HG03520 (cell line): ENCODE data around the gene SORBS2.

ENCODE experiments used
- ATAC-seq: cut with Tn5 transposase; IDR thresholded peaks from one replicate; pipeline ENCODE4 v1.9.1; 2021; ENCODE audit warnings: mild to moderate bottlenecking, moderate library complexity; ENCODE audit not compliant: unreplicated experiment

The SORBS2 gene

DNA sequence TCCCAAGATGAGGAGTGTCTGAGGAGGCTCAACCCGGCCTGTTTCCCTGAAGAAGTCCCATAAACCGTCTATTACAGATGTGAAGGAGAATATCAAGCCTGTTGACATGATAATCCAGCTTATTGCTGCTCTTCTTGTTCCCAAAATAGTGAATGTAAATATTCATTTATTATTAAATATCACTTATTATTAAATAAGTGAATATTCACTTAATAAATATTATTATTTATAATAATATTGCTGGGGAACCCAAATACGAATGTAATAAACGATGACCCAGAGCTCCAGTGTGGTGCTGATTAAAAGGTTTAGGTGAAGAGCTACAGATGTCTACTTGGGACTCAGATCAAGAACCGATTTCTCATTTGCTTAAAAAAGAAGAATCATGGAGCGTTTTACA, 23.8 kb upstream of the SORBS2 start:
- ATAC-seq = no peak

DNA sequence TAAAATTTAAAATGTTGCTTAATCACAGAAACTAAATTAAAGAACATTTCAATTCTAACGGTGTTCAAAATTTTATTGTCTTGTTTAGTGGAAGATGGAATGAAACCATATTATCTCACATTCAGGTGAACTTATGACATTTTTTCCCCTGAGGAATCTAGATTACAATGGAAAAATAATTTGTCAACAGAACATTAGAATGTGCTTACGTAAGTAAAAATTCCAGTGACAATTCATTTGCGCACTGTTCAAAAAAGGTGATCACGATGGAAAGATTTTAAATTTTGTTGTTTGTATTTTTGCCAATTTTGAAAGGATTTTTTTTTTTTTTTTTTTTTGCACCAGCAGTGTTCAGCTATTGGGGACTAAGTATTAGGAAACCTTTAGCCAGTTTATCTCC, 23.3 kb upstream of the SORBS2 start:
- ATAC-seq = no peak

DNA sequence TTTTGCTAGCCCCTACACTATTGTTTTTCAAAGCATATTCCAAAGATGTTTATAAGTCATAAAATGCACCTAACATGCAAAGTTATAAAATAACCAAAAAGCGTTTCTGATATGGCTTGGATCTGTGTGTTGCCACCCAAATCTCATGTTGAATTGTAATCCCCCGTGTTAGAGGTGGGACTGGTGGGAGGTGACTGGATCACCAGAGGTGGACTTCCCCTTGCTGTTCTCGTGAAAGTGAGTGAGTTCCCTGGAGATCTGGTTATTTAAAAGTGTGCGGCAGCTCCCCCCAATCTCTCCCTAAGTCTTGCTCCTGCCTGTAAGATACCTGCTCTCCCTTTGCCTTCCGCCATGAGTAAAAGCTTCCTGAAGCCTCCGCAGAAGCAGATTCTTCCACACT, 22.8 kb upstream of the SORBS2 start:
- ATAC-seq = no peak

DNA sequence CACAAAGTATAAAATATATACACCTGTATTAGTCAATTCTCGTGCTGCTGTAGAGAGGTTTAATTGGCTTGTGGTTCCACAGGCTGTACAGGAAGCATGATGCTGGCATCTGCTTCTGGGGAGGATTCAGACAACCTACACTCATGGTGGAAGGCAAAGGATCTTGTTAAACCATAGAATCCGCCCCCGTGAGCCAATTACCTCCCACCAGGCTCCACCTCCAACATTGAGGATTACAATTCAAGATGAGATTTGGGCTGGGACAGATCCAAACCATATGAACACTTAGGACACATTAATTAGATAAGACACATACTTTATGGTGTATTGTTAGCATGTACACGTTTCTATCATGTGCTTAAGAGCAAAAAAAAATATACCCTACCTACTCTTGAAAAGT, 22.1 kb upstream of the SORBS2 start:
- ATAC-seq = no peak

DNA sequence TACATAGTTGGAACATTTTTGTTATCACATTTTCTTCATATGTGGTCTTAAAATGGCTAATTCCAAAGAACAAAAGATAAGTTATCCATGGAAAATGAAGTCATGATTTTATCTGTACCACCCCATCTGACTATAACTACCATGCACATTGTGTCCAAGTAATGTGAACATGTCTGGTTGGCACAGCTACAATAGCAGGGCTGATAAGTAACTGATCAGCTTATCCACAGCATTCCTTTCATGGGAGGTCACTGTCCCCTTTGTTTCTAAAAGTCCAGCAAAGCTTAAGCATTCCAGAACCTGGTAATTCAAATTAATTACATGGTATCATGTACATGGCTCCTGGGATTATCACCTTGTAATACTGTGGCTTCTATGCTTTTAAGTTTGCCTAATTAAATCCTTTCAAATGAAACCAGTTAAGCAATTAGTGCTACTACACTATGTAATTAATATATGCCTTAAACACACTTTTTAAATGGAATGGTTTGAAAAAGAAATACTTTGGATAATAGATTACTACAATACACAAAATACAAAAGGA, 21.1 kb upstream of the SORBS2 start:
- no peak for ATAC-seq

DNA sequence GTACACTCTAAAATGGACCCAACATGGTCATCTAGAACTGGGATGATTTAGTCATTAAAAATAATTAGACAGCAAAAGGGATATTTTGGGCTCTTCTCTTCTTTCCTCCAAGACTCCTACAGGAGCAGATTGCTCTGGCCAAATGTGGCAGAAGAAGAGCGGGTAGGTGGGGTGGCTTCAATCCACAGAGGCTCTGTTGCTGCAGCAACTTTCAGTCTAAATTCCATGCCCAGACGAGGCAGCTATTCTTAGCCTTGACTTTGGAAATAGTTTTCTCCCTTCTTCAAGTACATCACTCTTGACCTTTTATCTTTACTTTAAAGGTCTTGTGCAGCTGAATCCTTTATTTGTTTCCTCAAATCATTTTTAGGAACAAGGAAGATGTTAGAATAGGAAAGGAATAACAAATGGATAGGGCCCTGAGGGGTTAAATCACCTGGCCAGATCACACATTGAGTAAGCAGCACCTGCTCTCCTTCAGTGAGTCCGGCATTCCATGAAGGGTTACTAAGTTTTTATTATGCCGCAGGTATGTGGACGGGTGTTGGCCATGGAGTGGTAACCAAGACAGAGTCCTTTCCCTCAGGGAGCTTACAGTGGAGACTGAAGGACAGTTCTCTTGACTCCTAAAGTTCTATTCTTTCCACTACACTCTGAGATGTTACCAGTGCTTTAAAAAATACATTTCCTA, 19.3 kb upstream of the SORBS2 start:
- ATAC-seq = no peak

DNA sequence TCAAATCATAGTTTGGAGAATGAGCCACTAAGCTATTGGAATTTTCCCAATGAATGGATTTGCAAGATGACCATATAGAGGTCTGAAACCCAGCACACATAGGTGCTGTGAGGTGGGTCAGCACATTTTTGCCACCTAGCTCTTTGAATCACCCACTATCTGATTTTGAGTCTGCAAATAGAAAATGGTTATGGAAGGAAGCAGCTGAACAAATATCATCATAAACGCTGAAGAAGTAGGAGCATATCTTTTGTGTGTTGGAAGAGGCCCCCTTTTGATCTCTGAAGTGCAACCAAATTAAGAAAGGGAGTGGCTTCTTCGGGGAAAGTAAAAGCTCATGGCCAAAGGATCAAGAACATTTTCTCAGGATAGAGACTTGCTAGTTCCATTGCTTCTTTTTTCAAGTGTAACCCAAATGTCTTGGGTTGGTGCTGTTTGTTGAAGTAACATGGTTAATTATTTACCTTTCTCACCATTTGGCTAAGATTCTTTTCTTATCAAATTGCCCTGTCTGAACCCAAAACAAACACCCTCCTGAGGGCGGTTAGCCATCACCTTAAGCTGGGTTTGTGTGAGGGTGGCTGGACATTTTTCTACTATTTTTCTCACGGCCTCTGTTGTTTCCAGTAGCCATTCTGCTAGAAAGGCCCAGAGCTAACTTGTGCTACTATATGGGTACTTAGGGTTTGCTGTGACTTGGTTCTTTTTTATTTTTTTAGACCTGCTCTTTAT, 18.4 kb upstream of the SORBS2 start:
- no peak for ATAC-seq

DNA sequence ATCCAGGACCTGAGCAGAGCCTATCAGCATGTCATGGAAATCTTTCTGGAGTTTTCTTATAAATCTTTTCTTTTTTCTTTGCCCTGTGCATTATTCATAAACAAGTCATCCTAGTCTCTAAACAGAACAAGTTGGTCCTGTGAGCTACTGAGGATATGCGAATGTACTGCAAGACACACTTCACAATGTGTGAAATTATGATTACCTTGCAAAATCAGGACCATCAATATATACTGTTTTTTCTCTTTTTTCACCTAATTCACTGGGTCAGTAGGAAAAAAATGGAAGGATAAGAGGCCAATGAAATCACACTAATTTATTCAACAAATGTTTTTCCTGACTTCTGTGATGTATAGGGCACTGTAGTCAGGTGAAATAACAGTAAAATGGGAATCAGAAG, 14.4 kb upstream of the SORBS2 start:
- ATAC-seq = no peak

DNA sequence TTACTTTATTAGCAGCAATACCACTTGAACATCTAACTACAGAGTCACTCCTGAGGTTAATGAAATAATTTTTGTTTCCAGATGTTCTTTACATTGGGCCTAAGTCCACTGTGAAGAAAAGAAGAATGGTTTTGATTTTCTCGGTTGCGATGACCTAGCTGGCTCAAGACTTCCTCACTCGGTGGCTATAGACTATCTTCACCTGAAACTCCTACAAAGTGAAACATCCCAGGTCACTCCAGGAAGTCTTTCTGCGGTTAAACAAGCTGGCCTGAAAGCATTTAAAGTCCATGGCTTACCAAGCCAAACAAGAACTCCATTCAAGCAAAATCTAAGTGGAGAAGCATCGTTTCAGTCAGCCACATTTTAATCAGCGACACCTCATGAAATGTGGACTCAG, 13.7 kb upstream of the SORBS2 start:
- ATAC-seq = no peak

DNA sequence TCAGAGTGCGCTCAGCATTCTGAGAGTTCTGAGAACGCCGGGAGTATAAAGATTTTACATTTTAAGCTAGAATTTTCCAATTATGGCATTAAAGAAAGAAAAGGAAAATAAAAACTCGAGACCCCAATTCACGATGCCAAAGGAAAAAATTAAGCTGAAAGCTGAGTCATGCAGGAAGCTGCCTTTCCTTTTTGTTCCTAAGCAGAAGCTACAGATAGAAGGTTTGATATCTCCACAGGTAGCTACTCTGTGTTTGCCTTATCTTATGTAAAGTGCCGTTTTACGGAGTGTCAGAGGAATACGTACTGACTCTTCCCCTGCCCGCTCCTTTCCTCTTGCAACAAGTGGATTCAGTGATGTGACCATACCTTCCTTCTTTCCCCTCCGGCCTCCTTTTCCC, 10.8 kb upstream of the SORBS2 start:
- no peak for ATAC-seq

DNA sequence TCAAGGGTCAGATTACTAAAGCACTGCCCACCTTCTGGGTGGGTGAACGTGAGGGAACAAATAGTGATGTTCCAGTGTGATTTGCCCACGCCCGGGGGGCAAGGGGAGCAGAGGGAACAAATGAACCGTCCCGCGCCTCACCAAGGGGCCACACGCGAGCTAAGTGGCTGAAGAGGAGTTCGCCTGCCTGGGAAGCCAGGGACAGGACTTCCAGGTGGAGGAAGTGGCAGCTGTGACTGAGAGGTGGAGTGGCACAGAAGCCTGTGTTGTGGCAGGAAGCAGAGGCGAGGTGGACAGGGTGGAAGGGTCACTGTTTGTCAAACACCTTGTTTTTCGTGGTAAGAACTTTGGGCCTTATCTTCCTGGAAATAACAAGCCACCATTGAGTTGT, 9.0 kb upstream of the SORBS2 start:
- no peak for ATAC-seq

DNA sequence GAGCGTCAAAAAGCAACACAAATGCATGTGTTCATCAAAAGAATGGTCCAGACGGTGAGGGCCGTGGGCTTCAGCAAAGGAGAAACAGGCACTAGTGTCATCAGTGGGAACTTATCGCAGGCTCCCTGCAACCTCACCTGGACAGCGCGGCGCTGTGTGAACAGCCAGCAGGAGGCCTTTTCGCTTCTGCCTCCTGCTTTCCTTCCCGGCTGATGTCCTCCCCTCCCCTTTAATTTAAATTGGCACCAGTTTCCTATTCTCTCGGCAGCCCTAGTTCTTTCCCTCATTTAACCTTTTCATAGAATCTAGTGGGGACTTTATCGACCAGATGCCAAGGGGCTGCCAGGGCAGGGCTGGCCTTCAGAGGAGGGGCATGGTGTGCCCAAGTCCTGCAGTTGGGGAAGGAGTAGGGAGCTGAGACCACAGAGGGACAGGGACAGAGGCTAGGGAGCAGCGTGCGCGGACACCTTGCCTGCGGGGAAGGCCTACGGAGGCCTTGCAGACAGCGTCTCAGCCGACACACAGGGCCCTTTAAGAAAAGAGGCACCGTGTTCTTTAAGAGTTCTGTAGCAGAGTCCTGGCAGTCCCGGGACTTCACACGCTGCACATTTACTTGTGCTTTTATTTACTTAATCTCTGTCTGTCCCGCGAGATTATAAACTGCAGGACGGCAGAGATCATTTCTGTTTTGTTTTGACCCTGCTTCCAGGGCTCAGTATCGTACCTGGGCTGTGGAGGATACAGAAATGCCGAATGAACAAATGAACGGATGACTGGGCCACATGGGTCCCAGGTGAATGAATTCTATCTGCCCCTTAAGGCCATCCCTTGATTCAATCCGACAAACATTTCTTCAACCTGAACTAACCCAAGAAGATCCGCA, 8.4 kb upstream of the SORBS2 start:
- ATAC-seq = no peak

DNA sequence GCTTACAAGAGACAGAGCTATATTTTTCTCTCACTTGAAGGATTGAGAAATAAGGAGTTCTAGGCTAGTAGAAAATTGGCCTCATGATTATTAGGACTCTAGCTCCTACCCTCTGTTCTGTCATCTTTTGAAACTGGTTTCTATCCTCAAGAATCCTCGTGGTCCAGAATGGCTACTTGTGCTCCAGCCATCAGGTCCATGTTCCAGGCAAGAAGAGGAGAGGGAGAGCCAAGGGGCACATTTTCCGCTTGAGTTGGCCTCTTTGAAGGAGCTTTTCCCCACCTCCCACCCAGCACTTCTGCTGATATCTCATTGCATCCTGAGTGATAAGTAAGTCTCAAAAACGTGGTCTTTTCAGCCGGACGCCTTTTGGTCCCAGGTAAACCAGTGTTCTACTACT, 7.2 kb upstream of the SORBS2 start:
- ATAC-seq = no peak

DNA sequence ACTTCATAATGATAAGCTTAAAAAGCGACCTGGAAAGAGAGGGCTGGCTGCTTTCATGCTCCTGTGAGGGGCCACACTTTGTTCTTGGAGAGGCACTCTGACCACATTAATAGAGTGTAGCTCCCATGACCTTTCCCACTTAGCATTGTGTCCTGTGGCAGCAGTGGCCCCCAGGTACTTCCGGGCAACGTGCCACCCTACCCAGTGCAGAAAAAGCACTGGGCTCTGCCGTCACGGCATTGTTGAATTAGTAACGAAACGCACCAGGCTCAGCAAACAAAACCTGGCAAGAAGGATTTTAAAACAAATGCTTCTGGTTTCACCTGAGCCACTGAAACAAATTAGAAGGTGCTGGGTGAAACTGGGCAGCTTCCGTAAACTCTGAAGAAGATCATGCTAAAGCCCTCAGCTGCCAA, 5.4 kb upstream of the SORBS2 start:
- no peak for ATAC-seq

DNA sequence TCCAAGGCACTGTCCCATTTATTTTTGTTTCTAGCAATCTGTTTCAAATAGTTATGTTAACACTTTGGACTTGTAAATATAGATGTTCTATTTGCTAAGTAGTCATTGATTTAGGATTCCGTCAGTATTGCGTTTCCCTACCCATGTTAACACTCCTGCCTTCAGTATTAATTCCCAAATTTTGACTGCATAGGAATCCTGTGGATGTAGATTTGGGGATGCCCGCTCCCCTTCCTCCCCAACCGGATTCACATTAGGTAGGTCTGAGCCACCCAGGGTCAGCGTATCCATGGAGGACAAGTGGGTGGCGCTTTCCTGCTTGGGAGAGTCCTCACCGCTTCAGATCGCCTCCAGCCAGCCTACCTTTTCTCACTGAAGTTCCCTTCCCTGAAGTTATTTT, 1.1 kb upstream of the SORBS2 start:
- ATAC-seq = no peak

DNA sequence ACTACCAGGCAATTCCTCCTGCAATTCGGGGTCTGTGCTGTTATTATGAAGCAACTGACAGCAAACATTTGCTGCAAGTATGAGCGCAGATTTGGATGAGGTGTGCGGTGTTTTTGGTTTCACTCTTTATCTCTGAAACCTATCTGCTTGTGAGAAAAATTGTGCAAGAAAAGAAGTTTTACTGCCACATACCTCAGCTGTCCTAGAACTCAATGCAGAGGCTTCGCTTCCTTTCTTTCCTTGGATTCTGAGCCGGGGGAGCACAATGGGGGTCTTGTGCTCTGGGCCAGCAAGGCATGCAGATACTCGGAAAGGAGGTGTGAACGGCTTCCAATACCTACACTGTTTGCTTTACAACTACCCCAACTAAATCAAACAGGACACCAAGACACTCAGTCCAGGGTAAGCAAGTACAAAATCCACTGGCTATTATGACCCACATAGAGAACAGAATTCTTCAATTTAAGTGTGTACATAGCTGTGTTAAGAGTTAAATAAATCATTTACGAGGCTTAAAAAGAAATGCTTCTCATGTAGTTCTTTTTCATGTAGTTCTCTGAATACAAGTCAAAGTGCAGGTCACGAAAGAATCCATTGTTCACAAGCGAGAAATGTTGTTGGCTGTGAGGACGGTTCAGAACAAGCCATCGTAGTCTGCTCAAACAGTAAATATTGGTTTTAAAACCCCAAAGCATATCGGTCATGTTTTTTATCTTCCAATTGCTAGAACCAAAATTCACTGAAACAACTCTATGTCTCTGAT, 1.1 kb downstream of the SORBS2 start:
- ATAC-seq = no peak

DNA sequence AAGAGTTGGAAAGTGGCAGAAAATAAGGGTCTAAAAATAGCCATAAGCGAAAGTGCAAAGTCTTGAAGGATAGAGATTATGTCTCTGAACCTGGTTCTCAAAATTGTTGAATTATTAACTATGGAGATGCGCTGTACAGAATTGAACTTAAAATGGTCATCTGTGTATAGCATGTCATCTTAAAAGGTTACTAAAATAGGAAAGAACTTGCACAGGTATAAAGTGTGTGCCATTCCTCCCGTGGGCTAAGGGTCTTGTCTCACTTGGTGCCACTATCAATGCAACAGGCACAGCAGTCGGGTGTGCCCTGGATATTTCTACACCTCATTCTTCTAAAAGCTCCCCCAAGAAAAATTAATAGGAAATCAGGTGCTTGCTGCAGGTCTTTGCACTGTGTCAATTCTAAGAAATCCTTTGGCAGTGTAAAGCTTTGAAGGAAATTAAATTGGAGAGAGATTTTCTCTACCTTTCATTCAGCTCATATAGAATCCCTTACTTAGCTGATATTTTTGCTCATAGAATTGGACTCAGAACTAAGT, 2.4 kb downstream of the SORBS2 start:
- no peak for ATAC-seq

DNA sequence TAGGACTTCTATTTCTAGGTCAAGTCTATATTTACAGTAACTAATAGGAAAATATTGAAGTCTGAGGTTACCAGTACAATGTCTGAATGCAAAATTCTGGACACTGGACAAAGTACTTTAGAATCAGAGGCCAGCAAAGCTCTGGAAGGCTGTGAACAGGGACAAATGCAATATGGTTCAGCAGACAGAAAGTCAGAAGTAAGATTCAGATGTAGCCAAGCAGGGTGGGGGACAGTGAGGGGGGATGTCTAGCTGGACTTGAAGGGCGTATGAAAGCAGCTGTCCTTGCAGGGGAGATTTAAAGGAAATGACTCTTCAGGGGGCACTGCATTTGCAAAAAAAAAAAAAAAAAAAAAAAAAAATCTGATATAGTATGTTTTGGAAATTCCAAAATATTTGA, 2.9 kb downstream of the SORBS2 start:
- ATAC-seq = no peak

DNA sequence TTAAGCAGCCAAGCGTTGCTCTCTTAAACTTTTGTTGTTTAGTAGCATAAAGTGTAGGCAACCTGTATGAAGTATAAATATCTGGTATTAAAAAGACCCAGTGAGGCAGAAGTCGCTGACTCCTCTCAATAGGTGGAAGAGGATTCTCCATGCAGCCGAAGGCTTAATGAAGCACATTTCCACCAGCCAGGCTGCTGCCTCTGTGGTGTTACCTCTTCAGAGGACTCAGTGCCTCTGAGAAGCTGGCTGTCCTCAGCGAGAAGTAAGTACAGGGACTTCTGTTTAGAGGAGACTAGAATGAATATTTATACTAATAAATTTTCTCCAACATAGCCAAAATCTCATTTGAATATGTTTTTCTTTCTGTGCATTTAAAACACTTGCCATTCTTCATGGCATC, 6.0 kb downstream of the SORBS2 start:
- no peak for ATAC-seq

DNA sequence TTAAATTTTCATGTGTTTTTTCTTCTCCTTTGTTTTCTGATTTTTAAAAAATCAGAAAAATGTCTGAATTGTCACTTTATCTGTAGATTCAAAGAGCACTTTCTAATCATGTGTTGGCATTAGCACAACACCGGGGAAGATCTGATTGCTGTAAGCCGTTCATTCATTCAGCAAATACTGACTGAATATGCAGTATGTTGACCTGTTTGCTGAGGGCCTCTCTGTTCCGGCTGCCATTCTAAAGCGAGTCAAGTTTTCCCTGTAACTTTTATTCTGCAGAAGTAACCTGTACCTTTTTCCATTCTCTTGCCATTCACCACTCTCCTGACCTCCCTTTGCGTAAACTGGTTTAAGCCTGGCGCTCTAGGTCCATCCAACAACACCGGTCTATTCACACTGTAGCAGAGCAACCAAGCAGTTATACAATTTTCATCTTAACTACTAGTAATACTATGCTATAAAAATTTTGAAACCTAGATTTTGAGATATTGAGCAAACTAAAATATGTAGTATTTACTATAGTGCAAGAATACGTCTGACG, 6.7 kb downstream of the SORBS2 start:
- no peak for ATAC-seq
